PFSK-1 (cell line): ENCODE measurements around the gene HMGCS1.

Experiments
- FOXP2 ChIP-seq: optimal IDR thresholded peaks from 2 replicates; pipeline ENCODE3; 2011; ENCODE audit warnings: borderline replicate concordance, control low read depth, inconsistent platforms; ENCODE audit not compliant: insufficient read depth; ENCODE audit errors: extremely low read length, extremely low read depth
- POLR2AphosphoS5 ChIP-seq: IDR thresholded peaks from 2 replicates; pipeline ENCODE4 v1.6.1; 2012; ENCODE audit warnings: low read depth, mild to moderate bottlenecking, control low read depth, low read length, moderate library complexity
- SIN3A ChIP-seq: IDR thresholded peaks from 2 replicates; pipeline ENCODE4 v1.6.1; 2012; ENCODE audit warnings: mild to moderate bottlenecking, low read length, moderate library complexity, borderline replicate concordance; ENCODE audit not compliant: insufficient read depth
- TAF1 ChIP-seq: IDR thresholded peaks from 2 replicates; pipeline ENCODE4 v1.6.1; 2012; ENCODE audit warnings: low read length, control low read depth, borderline replicate concordance; ENCODE audit not compliant: insufficient read depth
- TF ChIP-seq, protein P1 (sequence below), 2 experiments: IDR thresholded peaks; 2 replicates each; pipeline versions ENCODE4 v1.6.1 to v1.8.0; 2011 to 2012; ENCODE audit warnings: low read depth in 2 of 2, low read length in 2 of 2, control low read depth in 1 of 2, inconsistent platforms in 1 of 2, mild to moderate bottlenecking in 1 of 2, moderate library complexity in 1 of 2; ENCODE audit not compliant: insufficient read depth in 1 of 2

DNA sequence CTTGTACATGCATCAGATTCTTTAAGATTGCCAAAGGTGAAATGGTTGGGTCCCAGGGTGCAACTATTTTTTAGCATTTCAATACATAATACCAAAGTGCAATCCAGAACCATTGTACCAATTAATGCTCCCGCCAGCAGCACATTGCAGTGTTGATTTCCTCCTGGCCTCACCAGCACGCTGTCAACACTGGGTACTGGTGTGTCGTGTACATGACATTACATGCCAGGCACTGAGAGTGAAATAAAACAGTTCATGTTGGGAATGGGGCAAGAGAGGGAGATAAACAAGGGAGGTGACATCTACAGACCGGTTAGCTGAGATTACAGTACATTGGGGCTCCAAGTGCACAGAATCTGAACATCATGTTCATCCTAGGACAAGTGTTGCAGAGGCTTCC lies 37.8 kb downstream of the HMGCS1 start:
- TF ChIP-seq SIN3A: no peak
- no peak for TF ChIP-seq POLR2AphosphoS5
- no peak for TF ChIP-seq TAF1
- TF ChIP-seq, protein P1, sequence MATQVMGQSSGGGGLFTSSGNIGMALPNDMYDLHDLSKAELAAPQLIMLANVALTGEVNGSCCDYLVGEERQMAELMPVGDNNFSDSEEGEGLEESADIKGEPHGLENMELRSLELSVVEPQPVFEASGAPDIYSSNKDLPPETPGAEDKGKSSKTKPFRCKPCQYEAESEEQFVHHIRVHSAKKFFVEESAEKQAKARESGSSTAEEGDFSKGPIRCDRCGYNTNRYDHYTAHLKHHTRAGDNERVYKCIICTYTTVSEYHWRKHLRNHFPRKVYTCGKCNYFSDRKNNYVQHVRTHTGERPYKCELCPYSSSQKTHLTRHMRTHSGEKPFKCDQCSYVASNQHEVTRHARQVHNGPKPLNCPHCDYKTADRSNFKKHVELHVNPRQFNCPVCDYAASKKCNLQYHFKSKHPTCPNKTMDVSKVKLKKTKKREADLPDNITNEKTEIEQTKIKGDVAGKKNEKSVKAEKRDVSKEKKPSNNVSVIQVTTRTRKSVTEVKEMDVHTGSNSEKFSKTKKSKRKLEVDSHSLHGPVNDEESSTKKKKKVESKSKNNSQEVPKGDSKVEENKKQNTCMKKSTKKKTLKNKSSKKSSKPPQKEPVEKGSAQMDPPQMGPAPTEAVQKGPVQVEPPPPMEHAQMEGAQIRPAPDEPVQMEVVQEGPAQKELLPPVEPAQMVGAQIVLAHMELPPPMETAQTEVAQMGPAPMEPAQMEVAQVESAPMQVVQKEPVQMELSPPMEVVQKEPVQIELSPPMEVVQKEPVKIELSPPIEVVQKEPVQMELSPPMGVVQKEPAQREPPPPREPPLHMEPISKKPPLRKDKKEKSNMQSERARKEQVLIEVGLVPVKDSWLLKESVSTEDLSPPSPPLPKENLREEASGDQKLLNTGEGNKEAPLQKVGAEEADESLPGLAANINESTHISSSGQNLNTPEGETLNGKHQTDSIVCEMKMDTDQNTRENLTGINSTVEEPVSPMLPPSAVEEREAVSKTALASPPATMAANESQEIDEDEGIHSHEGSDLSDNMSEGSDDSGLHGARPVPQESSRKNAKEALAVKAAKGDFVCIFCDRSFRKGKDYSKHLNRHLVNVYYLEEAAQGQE (IDR thresholded peaks at IDR 0.05; ENCODE audit: insufficient read depth in 1 of 2, low read depth in 2 of 2, low read length in 2 of 2): no peak
- TF ChIP-seq FOXP2: no peak
